ENCODE data around the gene IGFL3.
"Not testable (repeated sequence)": the region's sequence is repeated elsewhere in the genome, so short reads cannot be mapped to it uniquely, and the experiment has no call there.

Gene IGFL3

DNA sequence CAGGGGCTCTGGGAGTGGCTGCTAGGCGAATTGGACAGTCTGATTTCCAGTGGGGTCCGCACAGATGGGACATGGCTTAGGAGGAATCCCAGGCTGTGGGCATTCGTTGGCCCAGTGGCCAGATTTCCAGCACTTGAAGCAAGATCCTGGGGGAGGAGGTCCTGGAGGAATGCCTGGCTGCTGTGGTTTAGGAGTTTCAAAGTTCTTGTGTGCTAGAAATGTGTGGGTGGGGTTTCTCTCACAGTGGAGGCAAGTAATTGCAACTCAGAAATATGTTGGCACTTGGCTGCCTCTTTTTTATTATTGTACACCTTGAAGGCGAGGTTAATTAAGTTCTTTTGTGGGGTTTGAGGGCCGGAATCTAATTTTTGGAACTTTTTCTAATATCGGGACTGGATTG lies 17.1 kb downstream of the IGFL3 start:
- TF ChIP-seq, protein P1, sequence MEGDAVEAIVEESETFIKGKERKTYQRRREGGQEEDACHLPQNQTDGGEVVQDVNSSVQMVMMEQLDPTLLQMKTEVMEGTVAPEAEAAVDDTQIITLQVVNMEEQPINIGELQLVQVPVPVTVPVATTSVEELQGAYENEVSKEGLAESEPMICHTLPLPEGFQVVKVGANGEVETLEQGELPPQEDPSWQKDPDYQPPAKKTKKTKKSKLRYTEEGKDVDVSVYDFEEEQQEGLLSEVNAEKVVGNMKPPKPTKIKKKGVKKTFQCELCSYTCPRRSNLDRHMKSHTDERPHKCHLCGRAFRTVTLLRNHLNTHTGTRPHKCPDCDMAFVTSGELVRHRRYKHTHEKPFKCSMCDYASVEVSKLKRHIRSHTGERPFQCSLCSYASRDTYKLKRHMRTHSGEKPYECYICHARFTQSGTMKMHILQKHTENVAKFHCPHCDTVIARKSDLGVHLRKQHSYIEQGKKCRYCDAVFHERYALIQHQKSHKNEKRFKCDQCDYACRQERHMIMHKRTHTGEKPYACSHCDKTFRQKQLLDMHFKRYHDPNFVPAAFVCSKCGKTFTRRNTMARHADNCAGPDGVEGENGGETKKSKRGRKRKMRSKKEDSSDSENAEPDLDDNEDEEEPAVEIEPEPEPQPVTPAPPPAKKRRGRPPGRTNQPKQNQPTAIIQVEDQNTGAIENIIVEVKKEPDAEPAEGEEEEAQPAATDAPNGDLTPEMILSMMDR (IDR thresholded peaks at IDR 0.05; ENCODE audit: unreplicated experiment in 3 of 3): no peak
- Mint-ChIP-seq H3K36me3 (ENCODE audit: low read depth) (no peaks in the 10 kb centered on the region), H3K4me3 (no peak overlapping the region), H3K9me3 (no peaks in the 10 kb centered on the region), H3K27me3 (ENCODE audit: low read depth) (no peaks in the 10 kb centered on the region), H3K4me1 (peaks cover 2% of the 10 kb centered on the region), H3K27ac (no peak overlapping the region)

DNA sequence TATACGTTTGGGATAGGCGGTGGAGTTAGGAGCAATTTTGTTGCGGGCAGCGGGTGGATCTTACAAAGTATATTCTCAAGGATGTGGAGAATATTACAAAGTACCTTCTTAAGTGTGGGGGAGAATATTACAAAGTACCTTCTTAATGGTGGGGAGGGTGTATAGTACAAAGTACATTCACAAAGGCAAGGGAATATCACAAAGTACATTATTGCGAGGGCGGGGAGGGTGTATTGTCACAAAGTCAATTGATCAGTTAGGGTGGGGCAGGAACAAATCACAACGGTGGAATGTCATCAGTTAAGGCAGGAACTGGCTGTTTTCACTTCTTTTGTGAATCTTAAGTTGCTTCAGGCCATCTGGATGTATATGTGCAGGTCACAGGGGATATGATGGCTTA lies 22.2 kb downstream of the IGFL3 start:
- H3K4me1 Mint-ChIP-seq; H3K27ac Mint-ChIP-seq; H3K4me3 Mint-ChIP-seq; H3K27me3 Mint-ChIP-seq (ENCODE audit: low read depth); H3K36me3 Mint-ChIP-seq (ENCODE audit: low read depth): not testable (repeated sequence)
- H3K9me3 Mint-ChIP-seq: peaks cover 12% of the 10 kb centered on the region

DNA sequence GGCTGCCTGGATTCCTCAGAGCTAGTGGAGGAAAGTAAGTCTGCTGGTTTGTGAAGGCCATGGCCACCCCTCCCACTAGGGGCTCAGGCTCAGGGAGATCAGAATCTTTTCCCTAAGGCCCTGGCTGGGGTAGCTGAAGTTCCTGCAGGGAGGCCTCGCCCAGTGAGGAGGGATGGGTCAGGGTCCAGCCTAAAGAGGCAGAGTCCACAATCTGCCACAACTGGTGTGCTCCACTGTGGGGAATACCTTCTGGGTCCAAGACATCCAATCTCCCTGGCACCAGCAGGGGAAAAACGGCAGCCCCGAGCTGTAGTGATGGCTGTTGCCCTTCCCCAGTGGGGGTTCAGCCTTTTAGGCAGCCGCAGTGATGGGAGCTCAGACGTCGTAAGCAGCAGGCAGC lies 23.2 kb downstream of the IGFL3 start:
- no peaks in the 10 kb centered on the region for H3K36me3 Mint-ChIP-seq (ENCODE audit: low read depth)
- TF ChIP-seq, protein P1 (IDR thresholded peaks at IDR 0.05; ENCODE audit: unreplicated experiment in 3 of 3): no peak
- no peak overlapping the region for H3K4me3 Mint-ChIP-seq
- H3K4me1 Mint-ChIP-seq: no peaks in the 10 kb centered on the region
- H3K9me3 Mint-ChIP-seq: peaks cover 12% of the 10 kb centered on the region
- H3K27ac Mint-ChIP-seq: no peak overlapping the region
- peaks cover 16% of the 10 kb centered on the region for H3K27me3 Mint-ChIP-seq (ENCODE audit: low read depth)

DNA sequence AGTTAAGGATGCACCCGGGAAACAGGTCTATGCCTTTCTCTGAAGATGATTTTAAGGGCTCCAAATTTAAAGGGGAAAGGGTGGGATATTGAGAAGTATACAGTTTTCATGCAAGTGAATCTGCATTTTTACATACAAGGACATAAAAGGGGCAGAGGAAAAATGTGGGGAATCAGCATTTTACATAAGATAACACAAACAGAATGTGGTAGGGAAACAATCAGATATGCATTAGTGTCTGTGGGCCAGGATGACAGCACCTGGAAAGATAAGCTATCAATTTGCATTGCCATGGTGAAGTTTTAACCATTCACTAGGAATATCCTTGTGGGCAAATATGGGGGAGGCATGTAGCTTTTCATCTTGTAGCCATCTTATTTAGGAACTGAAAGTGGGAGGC lies 24.1 kb downstream of the IGFL3 start:
- H3K4me3 Mint-ChIP-seq: no peak overlapping the region
- H3K4me1 Mint-ChIP-seq: no peaks in the 10 kb centered on the region
- no peak overlapping the region for H3K27ac Mint-ChIP-seq
- no peaks in the 10 kb centered on the region for H3K36me3 Mint-ChIP-seq (ENCODE audit: low read depth)
- TF ChIP-seq, protein P1 (IDR thresholded peaks at IDR 0.05; ENCODE audit: unreplicated experiment in 3 of 3): no peak
- peaks cover 12% of the 10 kb centered on the region for H3K9me3 Mint-ChIP-seq
- H3K27me3 Mint-ChIP-seq (ENCODE audit: low read depth): peaks cover 24% of the 10 kb centered on the region

DNA sequence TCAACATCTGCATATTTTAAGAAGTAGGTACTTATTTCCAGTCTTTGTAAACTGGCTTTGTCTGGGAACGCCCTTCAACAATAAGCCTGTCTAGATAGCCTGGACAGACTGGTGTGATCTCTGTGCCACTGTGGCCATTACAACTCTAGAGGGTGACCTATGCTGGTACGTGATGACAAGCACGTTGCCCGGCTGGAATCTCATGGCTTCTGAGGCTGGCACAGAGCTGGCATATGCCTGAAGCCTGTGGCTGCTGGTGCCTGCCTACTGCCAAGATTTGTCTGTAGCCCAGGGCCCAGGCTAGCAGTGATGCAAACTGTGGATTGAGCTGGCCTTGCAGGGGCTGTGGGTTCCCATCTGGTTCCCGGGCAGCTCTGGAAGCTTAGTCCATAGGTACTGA lies 34.0 kb downstream of the IGFL3 start:
- Mint-ChIP-seq H3K4me1 (no peaks in the 10 kb centered on the region), H3K36me3 (ENCODE audit: low read depth) (no peaks in the 10 kb centered on the region), H3K27ac (no peak overlapping the region), H3K9me3 (peaks cover 26% of the 10 kb centered on the region), H3K27me3 (ENCODE audit: low read depth) (peaks cover 14% of the 10 kb centered on the region), H3K4me3 (no peak overlapping the region)
- TF ChIP-seq, protein P1 (IDR thresholded peaks at IDR 0.05; ENCODE audit: unreplicated experiment in 3 of 3): no peak

DNA sequence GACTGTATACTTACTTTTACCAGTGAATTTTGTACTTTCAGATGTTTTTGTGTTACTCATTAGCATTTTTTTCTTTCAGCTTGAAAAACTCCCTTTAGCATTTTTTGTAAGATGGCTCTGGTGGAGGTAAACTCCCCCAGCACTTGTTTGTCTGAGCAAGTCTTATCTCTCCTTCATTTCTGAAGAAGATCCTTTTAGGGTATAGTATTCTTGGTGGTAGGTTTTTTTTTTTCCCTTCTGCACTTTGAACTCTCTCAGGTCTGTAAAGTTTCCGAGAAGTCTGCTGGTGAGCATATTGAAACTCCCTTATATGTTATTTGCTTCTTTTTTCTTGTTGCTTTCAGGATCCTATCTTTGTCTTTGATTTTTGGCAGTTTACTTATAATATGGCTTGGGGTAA lies 35.1 kb downstream of the IGFL3 start:
- no peak overlapping the region for H3K27ac Mint-ChIP-seq
- no peaks in the 10 kb centered on the region for H3K4me1 Mint-ChIP-seq
- H3K4me3 Mint-ChIP-seq: no peak overlapping the region
- H3K27me3 Mint-ChIP-seq (ENCODE audit: low read depth): peaks cover 11% of the 10 kb centered on the region
- H3K36me3 Mint-ChIP-seq (ENCODE audit: low read depth): no peaks in the 10 kb centered on the region
- H3K9me3 Mint-ChIP-seq: peaks cover 33% of the 10 kb centered on the region
- TF ChIP-seq, protein P1 (IDR thresholded peaks at IDR 0.05; ENCODE audit: unreplicated experiment in 3 of 3): no peak

Data from nephron (organoid).